Measurements from ENCODE around the gene C8G. TPM values are rescaled to one million over a fixed set of nuclear protein-coding genes. Genes with fewer than 3 reads are reported as not detected.

The C8G gene
- total and polyA plus RNA-seq, 9 of the 15 experiments (the other 6 are each of a cell fraction or from before 2014, with no cell fraction given): 0.35 to 5.9 (median 2.7) TPM; not detected in 2

GRCh38 chr9:136965771-136966484 lies 20.9 kb downstream of the C8G start (continued):
- peak; percentile 33 for TF ChIP-seq REST (IDR thresholded peaks at IDR 0.05; ENCODE audit: borderline replicate concordance)
- no peak for TF ChIP-seq REST (CRISPR knock-in tag; IDR thresholded peaks at IDR 0.05; ENCODE audit: low read depth)
- TF ChIP-seq MGA (IDR thresholded peaks at IDR 0.05): 0 out of 2 replicates have a peak, but pooled peaks have one; percentile 9
- 0 out of 2 replicates have a peak, but pooled peaks have one; percentile 16 for TF ChIP-seq CXXC5 (CRISPR knock-in tag; IDR thresholded peaks at IDR 0.05)
- TF ChIP-seq L3MBTL2 (IDR thresholded peaks at IDR 0.05): peak; percentile 71
